ENCODE results near the gene EIPR1.

The EIPR1 gene

DNA sequence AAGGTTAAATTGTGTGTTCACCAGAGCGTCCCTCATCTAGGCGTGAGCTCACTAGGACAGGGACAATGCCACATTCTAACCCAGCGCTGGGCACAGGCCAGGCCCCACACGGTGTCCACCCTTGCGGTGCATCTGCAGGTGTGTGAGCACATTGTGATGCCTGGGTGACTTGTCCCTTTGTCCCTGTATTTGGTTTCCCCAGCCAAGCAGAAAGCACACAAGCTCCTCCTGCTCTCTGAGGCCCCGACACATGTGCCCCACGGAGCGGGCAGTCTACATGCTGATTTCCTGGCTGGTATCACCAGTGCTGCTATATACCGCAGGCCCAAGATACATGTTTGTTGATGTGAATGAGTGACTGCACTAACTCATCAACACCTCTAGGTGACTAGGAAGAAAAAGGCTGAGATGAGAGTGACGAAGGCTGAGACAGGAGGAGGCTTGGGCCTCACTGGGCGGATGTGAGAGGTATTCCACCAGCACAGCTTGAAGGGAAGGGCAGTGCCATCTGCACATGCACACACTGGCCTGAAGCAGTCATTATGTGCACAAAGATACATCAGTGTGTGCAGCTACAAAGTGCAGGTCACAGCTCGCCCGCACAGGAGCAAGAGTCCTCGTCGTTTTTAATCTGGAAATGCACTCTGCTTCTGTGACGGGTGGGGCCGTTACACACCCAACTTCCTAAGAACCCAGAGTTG, 205.9 kb downstream of the EIPR1 start:
- no peak for DNase-seq

DNA sequence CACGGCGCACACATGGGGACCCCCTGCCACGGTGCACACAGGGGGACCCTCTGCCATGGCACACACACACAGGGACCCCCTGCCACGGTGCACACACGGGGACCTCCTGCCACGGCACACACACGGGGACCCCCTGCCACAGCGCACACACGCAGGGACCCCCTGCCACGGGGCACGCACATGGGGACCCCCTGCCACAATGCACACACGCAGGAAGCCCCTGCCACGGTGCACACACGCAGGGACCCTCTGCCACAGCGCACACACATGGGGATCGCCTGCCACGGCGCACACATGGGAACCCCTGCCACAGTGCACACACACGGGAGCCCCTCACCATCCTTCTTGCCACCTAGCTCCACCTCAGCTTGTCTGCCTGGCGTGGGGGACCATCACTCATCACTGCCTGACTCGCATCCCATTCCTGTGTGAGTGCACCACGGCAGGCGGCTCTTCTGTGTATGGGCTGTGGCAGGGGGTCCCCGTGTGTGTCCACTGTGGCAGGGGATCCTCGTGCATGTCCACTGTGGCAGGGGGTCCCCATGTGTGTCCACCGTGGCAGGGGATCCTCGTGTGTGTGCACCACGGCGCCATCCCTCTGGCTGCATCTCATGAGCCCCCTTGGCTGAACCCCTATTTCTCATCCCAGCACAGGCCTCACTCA, 206.7 kb downstream of the EIPR1 start:
- no peak for DNase-seq

DNA sequence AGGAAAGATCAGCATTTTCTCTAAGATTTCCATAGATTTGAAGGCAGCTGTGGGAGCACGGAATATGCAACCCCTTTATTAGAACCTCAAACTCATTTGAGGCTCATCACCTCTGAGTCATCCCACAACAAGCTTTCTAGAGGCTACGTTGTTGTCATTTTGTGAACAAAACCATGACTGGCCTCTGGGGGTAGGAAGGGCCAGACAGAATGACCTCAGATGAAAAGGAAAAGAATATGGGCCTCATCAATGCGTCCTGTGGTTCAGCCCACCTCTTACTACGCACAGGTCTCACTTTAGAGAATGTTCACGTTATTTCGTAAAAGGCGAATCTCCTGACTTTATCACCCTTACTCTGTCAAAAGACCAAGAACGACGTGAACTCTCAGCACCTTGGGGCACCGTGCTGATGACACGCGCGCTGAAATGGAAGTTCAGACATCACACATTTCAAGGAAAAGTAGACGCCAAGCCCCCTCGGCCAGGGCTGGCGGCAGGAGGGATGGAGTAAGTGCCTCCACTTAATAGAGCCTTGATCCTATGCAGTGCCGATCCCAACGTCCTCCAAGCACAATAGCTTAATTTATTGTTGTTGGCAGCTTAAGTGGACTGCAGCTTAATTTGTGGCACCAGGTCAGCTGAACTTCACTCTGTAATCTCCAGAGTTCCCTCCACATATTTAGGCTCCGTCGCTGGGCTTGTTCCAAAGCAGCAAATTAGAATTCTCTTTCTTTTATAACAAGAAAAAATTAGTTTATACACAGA, 208.3 kb downstream of the EIPR1 start:
- no peak for DNase-seq

DNA sequence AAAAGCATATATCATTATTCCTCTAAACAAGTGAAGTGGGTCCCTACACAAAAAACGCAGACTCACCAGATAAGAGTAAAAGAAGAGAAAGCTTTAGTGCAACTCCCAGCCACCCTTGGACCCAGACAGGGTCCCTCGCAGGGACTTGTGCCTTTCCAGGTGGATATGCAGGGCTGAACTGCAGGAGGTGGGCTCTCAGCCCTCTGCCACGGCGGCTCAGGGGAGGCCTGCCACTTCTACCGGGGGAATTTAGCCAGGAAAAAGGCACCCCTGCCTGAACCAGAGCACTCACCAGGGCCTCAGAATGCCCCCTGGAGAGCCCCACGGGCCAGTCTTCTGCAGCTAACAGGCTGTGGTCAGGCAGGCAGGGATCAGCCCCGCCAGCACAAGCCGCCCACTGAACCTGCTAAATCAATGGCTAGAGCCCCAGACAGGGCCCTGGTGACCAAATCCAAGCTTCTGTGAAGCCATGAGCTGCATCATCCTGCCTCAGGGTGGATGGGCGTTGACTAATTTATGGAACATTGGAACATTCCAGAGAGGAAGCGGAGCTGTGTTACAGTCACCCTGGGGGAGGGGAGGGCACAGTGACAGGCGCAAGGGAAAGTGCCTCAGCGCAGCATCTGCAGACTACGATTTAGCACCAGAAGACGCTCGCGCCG, 209.3 kb downstream of the EIPR1 start:
- DNase-seq = peak; percentile 40

DNA sequence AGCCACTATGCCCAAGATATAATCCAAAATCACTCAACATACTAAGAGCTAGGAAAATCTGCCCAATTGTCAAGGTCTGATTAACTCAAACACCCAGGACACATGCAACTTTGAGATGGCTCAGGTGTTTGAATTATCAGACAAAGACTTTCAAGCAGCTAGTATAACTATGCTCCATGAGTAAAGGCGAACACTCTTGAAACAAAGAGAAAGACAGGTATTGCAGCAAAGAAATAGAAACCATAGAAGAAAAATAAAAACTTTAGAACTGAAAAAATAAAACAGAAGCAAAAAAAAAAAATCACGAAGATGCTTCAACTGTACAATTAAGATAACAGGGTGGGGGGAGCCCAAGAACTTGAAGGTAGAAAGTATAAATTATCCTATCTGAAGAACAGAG, 214.2 kb downstream of the EIPR1 start:
- no peak for DNase-seq

DNA sequence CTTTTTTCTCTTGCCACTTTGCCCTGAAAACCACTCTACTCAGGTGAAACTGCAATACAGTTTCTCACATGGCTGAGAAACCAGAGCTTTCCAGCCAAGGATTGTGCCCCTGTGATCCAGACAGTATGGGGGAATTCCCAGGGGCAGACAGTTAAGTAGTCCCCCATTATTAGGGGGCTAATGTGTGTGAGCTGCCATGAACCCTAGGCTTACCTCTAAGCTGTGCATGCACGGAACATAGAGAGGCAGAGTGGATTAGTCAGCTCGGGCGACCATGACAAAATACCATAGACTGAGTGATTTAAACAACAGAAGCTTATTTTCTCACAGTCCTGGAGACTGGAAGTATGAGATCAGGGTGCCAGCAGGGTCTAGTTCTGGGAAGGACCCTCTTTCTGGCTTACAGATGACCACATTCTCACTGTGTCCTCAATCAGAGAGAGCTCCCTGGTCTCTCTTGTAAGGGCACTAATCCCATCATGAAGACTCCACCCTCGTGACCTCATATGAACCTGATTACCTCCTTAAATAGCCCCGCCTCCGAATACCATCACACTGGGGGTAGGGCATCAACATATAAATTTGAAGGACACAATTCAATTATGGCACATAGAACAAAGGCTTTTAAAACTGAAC, 215.1 kb downstream of the EIPR1 start:
- no peak for DNase-seq

DNA sequence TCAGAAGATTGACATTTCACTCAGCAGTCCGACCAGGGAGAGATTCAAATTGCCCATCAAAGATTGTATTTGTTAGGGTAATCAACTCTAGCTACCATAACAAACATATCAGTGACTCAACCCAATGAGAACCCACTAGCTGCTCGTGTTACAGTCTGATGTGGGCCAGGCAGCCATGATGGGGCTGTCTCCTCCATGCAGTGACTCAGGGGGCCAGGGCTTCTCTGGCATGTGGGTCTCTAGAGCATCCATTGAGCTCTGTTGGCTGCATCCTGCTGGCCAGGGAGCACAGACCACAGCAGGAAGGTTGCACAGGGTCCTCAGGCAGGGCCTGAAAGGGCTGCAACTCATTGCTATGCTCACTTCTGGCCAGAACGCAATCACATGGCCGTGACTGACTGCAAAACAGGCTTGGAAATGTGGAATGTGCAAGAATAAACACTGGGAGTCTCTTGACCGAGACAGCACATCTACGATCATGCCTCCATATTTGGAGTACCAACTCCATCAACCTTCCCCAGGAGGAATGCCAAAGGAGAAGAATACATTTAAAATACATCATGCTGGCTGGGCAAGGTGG, 216.8 kb downstream of the EIPR1 start:
- no peak for DNase-seq

DNA sequence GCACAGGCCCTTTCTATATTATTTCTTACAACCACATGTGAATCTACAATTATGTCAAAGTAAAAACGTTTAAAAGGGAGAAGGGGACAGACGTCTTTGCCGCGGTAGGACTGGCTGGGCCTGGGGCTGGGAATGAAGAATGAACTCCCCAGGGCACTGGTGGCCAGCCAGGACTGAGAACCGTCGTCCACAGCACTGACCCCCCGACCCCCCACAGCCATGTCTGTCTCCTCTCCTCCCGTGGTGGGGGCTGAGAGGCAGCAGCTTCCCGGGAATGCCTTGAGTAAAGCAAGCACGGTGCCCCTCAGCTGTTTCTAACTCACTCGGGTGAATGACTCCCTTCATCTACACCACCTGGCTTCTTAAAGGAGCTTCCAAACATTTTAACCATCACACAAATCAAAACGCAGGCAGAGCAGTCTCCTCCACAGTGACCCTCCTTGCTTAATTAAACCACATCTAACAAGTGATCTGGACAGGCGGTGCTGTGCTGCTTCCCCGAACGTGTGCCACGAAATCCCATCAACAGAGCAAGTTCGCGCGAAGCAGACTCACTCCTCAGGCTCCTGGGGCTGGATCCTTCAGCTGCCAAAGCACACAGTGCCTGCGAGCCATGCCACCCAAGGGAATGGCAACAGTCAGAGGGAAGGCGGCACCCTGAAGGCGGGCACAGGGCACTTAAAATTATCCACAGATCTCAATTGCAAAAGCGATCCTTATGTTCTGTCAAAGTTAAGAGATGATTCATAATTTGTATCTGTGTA, 217.7 kb downstream of the EIPR1 start:
- DNase-seq = no peak

DNA sequence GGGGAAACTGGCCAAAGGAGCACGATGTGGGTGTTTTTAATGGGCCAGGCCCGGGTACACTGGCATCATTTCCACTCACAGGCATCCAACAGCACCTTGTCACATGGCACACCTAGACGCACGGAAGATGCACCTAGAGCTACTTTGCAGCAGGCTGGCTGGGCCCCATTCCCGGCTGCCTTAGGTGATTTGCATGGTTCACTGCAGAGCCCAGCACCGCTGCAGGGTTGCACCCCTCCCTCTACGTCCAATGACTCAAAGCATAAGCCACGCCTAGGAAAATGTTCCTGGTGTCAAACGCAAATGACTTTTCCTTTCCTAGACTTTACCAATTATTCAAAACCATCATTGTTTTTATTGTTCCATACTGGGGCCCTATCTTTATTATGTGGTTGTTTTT, 222.9 kb downstream of the EIPR1 start:
- no peak for DNase-seq

DNA sequence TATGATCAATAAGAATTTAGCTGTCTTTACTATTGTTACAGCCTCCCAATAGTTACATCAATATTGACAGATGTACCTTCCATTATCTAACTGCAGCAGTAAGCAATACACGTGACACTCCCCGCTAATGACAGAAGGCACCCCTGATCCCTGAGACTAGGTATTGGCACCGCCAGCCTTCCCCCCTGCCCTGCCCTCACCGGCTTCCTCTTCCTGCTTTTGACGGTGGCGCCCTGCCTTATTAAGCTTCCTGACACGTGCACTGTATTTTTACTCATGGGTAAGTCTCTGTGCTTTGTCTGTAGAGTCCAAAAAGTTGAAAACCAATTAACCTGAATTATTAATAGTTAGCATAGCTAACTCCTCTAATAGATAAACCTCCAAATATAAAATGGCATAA, 223.5 kb downstream of the EIPR1 start:
- DNase-seq = no peak

DNA sequence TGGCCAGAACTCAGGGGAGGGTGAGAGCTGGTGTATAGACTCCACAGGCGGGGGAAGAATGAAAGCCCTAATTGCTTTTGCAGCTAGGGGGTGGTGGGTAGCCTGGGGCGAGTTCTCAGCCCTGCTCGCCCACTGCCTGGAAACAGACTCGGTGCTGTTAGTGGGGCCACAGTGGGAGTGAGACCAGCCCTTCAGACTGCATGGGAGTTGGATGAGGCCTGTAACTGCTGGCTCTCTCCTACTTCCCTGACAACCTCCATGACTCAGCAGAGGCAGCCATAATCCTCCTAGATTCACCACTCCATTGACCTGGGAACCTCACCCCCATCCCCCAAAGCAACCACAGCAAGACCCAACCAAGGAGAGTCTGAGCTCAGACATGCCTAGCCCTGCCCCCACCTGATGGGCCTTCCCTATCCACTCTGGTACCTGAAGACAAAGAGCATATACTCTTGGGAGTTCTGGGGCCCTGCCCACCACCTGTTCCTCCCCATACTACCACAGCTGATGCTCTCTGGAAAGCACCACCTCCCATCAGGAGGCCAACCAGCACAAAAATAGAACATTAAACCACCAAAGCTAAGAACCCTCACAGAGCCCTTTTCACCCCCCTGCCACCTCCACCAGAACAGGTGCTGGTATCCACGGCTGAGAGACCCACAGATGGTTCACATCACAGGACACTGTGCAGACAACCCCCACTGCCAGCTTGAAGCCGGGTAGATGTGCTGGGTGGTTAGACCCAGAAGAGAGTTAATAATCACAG, 226.3 kb downstream of the EIPR1 start:
- no peak for DNase-seq

DNA sequence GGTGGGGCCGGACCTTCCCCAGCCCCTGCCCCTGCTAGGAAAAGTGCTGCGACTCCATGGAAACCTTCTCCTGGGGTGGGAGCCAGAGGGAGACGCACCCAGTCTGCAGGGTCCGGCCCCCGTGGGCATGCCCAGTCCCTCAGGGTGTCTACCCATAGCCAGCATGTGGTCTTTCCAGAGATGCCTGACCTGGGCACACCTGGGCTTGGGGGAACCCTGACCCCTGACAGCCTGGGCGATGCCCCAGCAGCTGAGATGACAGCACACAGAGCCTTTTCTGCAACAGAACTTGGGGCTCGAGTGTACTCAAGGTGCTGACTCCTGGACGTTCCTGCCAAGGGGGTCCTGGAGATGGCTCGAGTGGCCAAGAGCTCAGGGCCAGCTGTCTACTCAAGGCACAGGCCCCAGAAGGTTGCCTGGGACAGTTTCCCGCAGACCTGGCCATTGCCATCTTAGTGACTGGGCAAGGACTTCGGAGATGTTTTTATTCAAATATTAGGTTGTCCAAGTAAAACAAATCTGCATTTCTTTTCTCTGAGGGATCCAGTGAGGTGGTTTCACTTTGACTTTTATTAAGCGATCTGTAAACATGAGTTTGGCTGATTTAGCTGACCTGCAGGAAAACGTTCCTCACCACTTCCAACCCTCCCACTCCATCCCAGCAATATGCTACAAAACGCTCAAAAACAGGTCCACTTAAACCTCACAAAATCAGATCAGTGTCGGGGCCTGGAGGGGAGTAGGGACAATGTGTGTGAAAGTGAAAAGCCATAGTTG, 228.0 kb downstream of the EIPR1 start:
- DNase-seq = no peak

DNA sequence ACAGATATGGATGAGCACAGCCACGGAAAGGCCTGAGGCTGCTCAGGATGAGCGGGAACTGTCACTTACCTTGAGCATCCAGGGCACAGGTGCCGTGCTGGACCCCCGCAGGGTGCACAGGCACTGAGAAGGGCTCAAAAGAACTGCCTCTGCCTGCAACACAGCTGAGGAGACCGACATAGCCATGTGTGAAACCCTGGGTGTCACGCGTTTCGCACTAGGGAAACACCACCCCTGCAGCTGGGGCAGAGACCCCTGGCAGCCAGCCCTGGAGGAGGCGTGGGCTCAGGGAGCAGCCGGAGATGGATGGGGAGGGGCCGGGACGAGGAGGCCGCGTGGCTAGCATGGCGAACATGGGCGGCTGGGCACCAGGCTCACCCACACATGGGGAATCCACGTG, 228.9 kb downstream of the EIPR1 start:
- DNase-seq = no peak

DNA sequence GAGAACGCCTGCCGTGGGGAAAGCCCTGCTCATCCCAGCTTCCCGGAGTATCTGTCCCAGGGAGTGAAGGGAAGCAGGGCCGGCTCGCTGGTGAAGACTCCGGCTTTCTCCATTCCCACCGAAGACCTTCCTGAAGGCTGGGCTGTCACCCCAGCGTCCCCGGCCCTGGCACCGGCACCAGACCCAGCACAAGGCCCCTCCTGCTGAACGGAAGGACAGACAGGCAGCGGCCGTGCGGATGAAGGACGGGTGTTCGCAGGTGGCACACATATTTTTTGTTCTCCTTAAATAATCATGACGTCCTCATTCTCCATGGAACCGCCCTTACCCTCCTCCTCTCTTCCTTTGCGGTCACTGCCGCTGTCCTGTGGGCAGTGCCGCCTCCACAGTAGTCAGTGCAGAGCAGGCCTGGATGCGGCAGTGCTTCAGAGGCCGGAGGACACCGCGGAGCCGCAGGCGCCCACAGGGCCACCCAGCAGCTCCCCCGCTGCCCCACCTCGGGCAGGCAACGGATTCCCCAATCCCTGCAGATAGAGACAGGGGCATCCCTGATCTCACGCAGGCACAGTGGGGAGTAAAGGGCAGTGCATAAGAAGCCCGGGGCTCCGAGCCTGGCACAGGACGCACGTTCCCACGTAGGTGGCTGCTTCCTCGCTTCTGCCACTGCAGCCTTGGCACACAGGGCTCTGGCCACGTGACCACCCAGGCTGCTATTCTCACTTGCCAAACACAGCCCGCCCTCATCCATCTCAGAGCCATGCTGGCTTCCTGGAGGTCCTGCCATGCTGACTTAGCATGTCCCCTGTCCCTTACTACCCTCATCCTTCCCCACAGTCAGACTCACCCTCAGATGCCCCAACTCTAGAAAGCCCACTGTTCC, 229.7 kb downstream of the EIPR1 start:
- DNase-seq = no peak

DNA sequence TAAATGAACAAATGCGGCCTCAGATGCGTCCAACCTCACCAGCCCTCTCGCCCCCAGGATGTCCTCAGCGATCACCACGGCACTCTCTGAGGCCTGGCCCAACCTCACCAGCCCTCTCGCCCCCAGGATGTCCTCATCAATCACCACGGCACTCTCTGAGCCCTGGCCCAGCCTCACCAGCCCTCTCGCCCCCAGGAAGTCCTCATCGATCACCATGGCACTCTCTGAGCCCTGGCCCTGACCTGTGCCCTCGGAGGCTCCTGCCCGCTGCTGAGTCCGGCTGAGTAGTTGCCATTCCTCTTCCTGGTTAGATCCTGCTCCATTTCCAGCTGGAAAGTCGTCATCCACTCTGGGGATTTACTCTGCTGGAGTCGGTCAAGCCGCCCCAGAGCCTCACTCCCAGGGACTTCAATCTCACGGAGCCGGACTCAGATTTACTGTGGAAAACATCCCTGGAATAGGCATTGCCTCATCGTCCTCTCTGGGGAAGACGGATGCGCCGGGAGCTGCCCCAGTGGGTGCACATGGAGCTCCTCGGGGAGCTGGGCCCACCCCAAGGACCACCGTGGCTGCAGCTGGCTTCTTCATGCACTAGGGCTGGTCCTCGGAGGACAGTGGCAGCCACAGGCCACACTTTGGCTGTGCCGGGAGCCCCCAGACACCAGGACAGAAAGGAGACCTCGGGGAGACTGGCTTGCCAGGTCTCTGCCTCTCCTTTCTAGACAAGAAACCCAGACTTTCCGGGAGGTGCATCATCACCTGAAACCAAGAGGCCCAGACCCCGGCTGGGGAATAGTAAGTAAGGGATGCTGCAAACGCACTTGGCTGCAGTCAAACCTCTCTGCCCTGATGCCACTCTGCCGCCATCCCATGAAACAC, 230.6 kb downstream of the EIPR1 start:
- DNase-seq = no peak

DNA sequence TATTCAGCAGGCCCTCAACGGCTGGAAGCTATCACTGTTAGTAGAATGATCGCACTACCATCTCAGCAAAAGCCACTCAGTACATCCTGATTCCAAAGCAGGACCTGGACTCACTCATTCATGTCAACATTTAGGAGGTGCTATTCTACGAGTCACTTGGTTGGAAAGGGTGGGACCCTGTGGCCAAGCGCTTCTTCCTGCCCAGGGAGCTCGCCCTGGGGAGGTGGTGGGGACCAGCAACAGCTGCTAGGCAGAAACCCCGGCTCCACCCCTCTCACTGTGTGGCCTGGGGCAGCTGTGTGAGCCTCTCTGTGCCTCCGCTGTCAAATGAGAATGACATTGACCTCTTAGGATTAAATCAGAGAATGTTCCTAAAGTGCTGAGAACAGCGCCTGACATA, 231.4 kb downstream of the EIPR1 start:
- no peak for DNase-seq

DNA sequence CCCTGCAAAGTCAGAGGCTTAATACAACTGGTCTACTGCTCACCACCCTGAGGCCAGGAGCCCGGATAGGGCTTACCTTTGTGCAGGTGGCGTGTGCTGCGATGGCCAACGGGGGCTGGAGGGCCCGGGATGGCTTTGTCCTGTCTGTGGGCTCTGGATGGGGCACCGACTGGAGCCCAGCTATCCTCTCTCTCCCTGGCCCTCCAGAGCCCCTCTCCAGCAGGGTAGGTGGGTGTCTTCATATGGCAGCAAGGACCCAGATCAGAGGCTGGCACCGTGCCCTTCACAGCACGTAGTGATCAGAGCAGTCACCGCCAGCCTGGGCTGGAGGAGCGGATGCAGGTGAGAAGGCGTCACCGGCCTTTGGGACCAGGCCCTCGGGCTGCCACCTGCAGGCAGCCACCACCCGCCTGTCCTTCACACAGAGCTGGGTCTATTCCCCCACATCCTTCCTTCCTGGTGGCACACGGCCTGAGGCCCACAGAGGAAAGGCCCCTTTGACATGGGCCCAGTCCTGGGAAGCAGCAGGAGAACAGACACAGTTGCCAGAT, 232.1 kb downstream of the EIPR1 start:
- DNase-seq = no peak

DNA sequence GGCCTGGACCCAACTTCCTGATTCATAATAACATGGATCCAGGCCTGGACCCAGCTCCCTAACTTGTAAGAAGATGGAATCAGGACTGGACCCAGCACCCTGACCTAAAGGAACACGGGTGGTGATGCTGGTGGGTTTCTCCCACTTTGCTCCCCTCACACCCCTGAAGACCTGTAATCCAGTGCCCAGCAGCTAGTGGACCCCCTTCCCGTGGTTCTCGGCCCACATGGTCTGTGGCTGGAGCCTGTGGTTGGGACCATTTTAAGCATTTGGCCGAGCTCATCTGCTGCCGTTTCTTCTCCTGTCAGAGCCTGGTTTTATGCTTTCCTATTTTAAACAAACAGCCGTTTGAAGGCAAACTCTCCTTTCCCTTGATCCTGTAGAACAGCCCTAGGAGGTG, 232.8 kb downstream of the EIPR1 start:
- no peak for DNase-seq
